ENCODE results near the gene PRSS8.

Gene PRSS8

DNA sequence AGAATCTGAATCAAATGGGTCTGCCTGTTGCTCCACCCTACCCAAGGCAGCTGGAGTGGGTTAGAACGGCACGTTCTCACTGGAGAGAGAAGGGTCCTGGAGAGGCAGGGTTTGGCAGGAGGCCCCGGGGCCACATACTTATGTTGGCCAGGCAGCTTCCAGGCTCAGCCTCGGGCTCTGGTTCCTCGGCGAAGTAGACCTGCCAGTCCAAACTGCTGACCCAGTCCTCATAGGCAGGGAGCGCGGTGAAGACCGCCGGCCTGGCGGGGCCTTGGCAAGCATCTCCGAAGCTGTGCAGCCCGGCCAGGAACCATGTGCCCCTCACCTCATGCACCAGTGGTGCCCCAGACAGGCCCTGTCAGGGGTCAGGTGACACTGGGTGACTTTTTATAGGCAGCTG is 51.5 kb downstream of the PRSS8 start:
- in situ Hi-C loops (cut with MboI; ENCODE audit: low sequenced_read_pairs), result no loop called here

DNA sequence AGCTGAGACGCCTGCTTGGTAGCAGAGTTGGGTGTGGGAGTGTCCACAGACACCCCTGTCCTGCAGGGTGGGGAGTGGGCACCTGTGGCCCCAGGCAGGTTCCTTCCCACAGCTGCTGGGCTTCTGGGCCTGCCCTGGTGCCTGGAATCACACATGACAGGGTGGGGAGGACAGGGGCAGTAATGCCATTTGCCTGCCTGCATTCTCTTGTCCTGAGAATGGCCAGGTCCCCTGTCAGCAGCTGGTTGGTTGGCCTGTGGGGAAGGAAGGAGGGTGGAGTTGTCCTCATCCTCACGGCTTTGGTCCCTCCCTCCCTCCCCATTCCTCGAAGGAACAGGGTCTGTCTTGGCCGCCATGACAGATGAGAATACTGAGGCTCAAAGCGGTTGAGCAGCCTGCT is 52.0 kb downstream of the PRSS8 start:
- in situ Hi-C loops (cut with MboI; ENCODE audit: low sequenced_read_pairs), result no loop called here

DNA sequence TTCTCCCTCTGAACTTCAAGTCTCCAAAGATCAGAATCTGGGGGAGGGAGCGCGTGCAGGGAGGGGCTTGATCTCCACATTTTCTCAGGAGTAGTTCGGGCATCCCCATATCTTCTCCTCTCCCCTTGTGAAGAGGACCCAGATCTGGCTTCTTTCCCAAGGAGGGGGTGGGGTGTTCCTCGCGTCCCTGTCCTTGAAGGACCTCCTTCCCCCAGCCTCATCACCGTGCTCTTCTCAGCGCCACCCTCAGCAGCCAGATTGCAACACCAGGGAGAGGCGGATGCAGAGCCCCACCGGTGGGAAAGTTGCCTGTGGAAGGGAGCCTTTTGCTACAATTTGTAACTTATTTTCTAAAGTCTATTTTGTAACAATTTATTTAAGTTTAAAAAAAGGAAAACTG is 52.4 kb downstream of the PRSS8 start:
- in situ Hi-C loops (cut with MboI; ENCODE audit: low sequenced_read_pairs), result no loop called here

DNA sequence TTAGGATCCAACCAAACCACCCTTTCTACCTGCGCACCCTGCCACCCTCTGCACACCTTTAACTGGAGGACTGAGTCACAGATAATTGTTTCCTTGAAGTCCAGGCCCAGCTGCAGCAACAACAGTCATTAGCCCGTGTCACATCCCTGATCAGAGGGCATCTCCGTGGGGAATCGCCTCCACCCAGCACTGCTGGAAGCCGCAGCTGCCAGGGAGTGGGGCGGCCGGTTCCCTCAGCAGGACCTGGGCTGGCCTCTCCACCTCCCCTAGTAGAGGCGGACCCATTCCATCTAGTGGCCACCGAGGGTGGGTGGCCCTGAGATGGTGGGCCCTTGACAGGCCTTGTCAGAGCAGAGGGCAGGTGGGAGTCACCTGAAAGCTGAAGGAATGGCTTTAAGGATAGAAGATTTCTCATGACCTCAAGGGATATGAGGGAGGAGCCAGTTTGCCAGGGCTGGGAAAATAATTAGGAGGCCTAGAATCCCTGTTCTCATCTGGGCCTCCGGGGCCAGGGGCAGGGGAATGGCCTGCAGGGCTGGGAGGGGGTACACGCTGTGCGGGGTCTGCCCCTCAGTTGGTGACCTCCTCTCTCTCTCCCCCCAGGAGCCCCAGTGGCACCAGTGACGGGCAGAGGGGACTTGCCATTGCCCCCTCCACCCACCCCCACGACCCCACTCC is 53.0 kb downstream of the PRSS8 start:
- in situ Hi-C loops (cut with MboI; ENCODE audit: low sequenced_read_pairs), result no loop called here
